Measurements from ENCODE around the gene RPS27. TPM values are rescaled to one million over a fixed set of nuclear protein-coding genes. Genes with fewer than 3 reads are reported as not detected.
A peak's percentile ranks its signal among the peaks of the same experiment; 100 is the strongest.

The RPS27 gene
- total RNA-seq (1,000 to 10,000 TPM; 1,054 to 4,447 TPM), polyA plus RNA-seq (ENCODE audit: insufficient read length in 2 of 2) (1,000 to 10,000 TPM; 1,570 to 1,672 TPM)
- long read RNA-seq, donor 1, transcript RPS27-201 (4 exons, 359 nt), result major isoform, 144 of 208 reads
- long read RNA-seq, donor 1, transcript RPS27-203 (3 exons, 496 nt), result minor isoform, 5 of 208 reads
- long read RNA-seq, donor 1, transcript RPS27-204 (4 exons, 573 nt), result minor isoform, 37 of 208 reads
- long read RNA-seq, donor 1, partial matches to known transcripts, result 20 of 208 reads
- long read RNA-seq, donor 1, other reads (novel, unspliced or antisense), result 0 of 208 reads
- long read RNA-seq, donor 2, transcript RPS27-203 (3 exons, 496 nt), result minor isoform, 5 of 107 reads
- long read RNA-seq, donor 2, transcript RPS27-201 (4 exons, 359 nt), result major isoform, 77 of 107 reads
- long read RNA-seq, donor 2, transcript RPS27-204 (4 exons, 573 nt), result minor isoform, 17 of 107 reads
- long read RNA-seq, donor 2, partial matches to known transcripts, result 7 of 107 reads
- long read RNA-seq, donor 2, other reads (novel, unspliced or antisense), result 0 of 107 reads
- long read RNA-seq, donor 3, transcript RPS27-204 (4 exons, 573 nt), result minor isoform, 23 of 126 reads
- long read RNA-seq, donor 3, transcript RPS27-201 (4 exons, 359 nt), result major isoform, 95 of 126 reads
- long read RNA-seq, donor 3, partial matches to known transcripts, result 0 of 126 reads
- long read RNA-seq, donor 3, other reads (novel, unspliced or antisense), result 0 of 126 reads
- long read RNA-seq, donor 4, transcript RPS27-203 (3 exons, 496 nt), result minor isoform, 44 of 1,113 reads
- long read RNA-seq, donor 4, transcript RPS27-204 (4 exons, 573 nt), result minor isoform, 77 of 1,113 reads
- long read RNA-seq, donor 4, transcript RPS27-201 (4 exons, 359 nt), result major isoform, 874 of 1,113 reads
- long read RNA-seq, donor 4, transcript RPS27-202 (2 exons, 625 nt), result minor isoform, 14 of 1,113 reads
- long read RNA-seq, donor 4, partial matches to known transcripts, result 70 of 1,113 reads
- long read RNA-seq, donor 4, other reads (novel, unspliced or antisense), result 26 of 1,113 reads

DNA sequence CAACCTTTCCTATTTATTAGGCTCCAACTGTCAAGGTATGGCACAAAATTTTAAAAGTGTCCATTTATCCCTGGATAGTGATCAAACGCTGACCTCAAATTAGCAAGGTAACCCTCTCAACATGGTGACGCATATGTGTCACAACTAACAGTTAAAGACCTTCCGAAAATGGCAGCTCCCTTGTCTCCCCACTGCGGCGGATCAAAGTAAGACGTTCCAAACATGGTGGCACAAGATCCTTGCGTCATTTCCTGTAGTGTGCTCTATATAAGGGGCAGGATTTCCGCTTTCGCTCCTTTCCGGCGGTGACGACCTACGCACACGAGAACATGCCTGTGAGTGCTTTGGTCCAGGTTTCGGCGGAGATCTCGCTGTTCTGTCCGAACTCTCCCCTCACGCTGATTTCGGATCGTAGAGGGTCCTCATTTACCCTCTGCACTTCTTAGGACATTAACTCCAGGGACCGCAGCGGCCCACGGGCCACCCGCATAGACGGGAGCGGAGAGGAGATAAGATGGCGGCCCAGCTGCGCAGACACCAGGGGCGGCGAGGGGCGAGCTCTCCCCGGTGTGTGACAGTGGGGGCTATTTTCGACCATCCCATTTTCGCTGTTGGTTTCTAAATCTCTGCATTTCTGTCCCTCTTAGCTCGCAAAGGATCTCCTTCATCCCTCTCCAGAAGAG, at the start of gene RPS27:
TSS of gene RPS27 (plus strand) at position 295 of the 683 bp plus-strand sequence. CDS start at position 330, 35 bp downstream.
- Histone ChIP-seq H3K36me3 (ENCODE audit: control insufficient read depth, insufficient read depth, low read length) (peaks cover 34% of the 10 kb centered on the region), H3K4me3 (ENCODE audit: low read depth, low read length) (peak within 1 kb of the TSS; percentile 98), H3K4me1 (ENCODE audit: control insufficient read depth, insufficient read depth, low read length) (peaks cover 18% of the 10 kb centered on the region), H3K27ac (ENCODE audit: low read depth, low read length) (peak within 1 kb of the TSS; percentile 89), H3K27me3 (ENCODE audit: control insufficient read depth, insufficient read depth, low read length) (no peaks in the 10 kb centered on the region), H3K9me3 (ENCODE audit: control insufficient read depth, insufficient read depth, low read length) (no peaks in the 10 kb centered on the region)
- DNase-seq (ENCODE audit: low read depth in 4 of 6, low spot score in 6 of 6), result peak; percentile 94 to 99 (median 96)
- WGBS (ENCODE audit: insufficient coverage), result 0% methylated on average over 31 of the region's 36 CpGs

DNA sequence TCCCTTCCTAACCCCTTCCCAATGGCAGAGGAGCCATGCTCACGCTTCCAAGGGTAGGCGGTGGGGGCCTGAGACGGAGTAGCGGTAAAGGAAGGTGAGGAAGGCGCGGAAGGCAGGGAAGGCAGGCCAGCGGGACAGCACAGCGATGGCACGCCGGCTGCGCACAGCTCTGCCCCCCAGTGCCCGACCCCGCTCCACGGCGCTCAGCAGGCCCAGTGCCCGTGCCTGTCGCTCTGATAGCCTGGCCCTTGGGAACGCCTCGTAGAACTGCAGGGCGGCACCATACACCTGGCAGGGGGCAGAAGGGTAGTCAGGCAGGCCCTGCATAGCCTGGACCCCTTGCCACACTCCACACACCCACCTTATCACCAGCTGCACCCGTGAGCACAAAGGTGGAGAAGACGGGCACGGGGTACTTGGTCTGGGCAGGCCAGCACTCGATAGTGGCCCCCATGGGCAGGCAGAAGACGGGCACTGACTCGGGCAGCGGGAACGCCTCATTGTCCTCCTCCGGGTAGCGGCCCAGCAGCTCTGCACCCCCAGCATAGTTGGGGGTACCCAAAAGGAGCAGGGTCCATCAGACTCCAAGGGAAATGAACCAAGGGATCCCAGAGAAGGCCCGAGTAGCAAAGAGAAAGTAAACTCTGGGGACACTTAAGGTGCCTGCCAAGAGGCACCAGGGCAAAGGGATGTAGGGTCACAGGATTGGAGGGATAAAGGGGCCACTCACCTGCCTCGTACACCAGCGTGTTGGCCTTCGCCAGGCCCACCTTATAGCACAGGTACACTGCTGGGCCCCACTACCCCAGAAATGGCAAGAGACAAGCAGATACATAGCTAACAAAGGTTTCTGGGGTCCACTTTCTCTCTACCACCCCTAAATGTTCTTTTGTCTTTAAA, 48.5 kb upstream of the RPS27 start:
- Histone ChIP-seq H3K9me3 (ENCODE audit: control insufficient read depth, insufficient read depth, low read length) (no peaks in the 10 kb centered on the region), H3K4me3 (ENCODE audit: low read depth, low read length) (no peak overlapping the region), H3K36me3 (ENCODE audit: control insufficient read depth, insufficient read depth, low read length) (peaks cover 68% of the 10 kb centered on the region), H3K27me3 (ENCODE audit: control insufficient read depth, insufficient read depth, low read length) (no peaks in the 10 kb centered on the region), H3K27ac (ENCODE audit: low read depth, low read length) (no peak overlapping the region), H3K4me1 (ENCODE audit: control insufficient read depth, insufficient read depth, low read length) (peaks cover 20% of the 10 kb centered on the region)
- no peak for DNase-seq (ENCODE audit: low read depth in 4 of 6, low spot score in 6 of 6)
- WGBS (ENCODE audit: insufficient coverage), result 98% methylated on average over 34 of the region's 34 CpGs

DNA sequence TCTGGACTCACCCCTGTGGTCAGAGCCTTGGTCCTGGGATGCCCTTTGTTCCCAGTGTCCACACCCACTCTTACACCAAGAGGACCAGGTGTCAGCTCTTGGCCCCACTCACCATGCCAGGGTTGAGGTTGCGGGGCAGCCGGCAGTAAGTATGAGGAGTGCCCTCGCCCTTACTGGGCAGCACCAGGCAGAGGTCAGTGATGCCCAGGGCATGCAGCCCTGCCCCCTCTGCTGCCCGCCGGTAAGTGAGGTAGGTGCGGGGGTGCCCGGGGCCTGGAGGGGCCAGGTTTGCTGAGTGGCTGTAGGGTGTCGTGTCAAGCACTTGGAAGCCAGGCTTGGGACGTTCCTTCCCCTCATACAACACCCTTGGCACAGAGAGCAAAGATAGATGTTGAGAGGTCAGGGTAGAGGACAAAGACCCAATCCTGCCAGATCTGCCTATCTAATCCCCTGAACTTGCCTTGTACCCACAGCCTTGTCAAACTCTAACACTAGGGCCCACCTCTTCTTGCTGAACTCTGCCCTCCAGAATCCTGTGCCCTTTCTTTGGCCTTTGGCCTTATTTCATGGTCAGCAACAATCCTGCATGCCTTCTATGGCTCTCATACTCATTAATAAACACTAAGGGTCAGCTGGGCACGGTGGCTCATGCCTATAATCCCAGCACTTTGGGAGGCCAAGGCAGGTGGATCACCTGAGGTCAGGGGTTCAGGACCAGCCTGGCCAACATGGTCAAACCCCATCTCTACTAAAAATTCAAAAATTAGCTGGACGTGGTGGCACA, 47.6 kb upstream of the RPS27 start:
- no peak overlapping the region for H3K27ac ChIP-seq (ENCODE audit: low read depth, low read length)
- DNase-seq (ENCODE audit: low read depth in 4 of 6, low spot score in 6 of 6), result no peak
- H3K4me3 ChIP-seq (ENCODE audit: low read depth, low read length), result no peak overlapping the region
- no peaks in the 10 kb centered on the region for H3K27me3 ChIP-seq (ENCODE audit: control insufficient read depth, insufficient read depth, low read length)
- WGBS (ENCODE audit: insufficient coverage), result 100% methylated on average over 5 of the region's 11 CpGs
- peaks cover 67% of the 10 kb centered on the region for H3K36me3 ChIP-seq (ENCODE audit: control insufficient read depth, insufficient read depth, low read length)
- H3K4me1 ChIP-seq (ENCODE audit: control insufficient read depth, insufficient read depth, low read length), result peaks cover 20% of the 10 kb centered on the region
- no peaks in the 10 kb centered on the region for H3K9me3 ChIP-seq (ENCODE audit: control insufficient read depth, insufficient read depth, low read length)

- no peak overlapping the region for H3K27ac ChIP-seq (ENCODE audit: low read depth, low read length)
- no peak for DNase-seq (ENCODE audit: low read depth in 4 of 6, low spot score in 6 of 6)
- no peaks in the 10 kb centered on the region for H3K27me3 ChIP-seq (ENCODE audit: control insufficient read depth, insufficient read depth, low read length)
- H3K36me3 ChIP-seq (ENCODE audit: control insufficient read depth, insufficient read depth, low read length), result peaks cover 70% of the 10 kb centered on the region
- no peaks in the 10 kb centered on the region for H3K9me3 ChIP-seq (ENCODE audit: control insufficient read depth, insufficient read depth, low read length)
- peaks cover 20% of the 10 kb centered on the region for H3K4me1 ChIP-seq (ENCODE audit: control insufficient read depth, insufficient read depth, low read length)
- no peak overlapping the region for H3K4me3 ChIP-seq (ENCODE audit: low read depth, low read length)
- 76% methylated on average over 7 of the region's 15 CpGs for WGBS (ENCODE audit: insufficient coverage)
Measured at GRCh38 chr1:153944005-153944826, 46.3 kb upstream of the RPS27 start.

DNA sequence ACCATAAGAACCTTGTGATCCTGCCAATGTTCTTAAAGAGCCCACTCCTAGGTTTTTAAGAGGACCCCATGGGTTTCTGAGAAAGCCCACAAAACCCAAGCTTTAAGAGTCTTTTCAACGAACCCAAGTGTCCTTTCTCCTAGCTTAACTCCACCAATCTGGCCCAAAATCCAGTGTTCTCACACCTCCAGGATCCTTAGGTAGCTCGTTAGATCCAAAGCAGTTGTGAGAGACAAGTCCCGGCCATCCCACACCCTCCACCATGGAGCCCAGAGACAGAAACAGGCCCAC, 45.8 kb upstream of the RPS27 start:
- 85% methylated on average over 2 of the region's 3 CpGs for WGBS (ENCODE audit: insufficient coverage)
- Histone ChIP-seq H3K27ac (ENCODE audit: low read depth, low read length) (peak overlapping the region; percentile 82), H3K36me3 (ENCODE audit: control insufficient read depth, insufficient read depth, low read length) (peaks cover 65% of the 10 kb centered on the region), H3K9me3 (ENCODE audit: control insufficient read depth, insufficient read depth, low read length) (no peaks in the 10 kb centered on the region), H3K27me3 (ENCODE audit: control insufficient read depth, insufficient read depth, low read length) (no peaks in the 10 kb centered on the region), H3K4me1 (ENCODE audit: control insufficient read depth, insufficient read depth, low read length) (peaks cover 20% of the 10 kb centered on the region), H3K4me3 (ENCODE audit: low read depth, low read length) (peak overlapping the region; percentile 63)
- DNase-seq (ENCODE audit: low read depth in 4 of 6, low spot score in 6 of 6), result no peak

GRCh38 chr1:153945131-153945794, 45.3 kb upstream of the RPS27 start:
- H3K9me3 ChIP-seq (ENCODE audit: control insufficient read depth, insufficient read depth, low read length), result no peaks in the 10 kb centered on the region
- no peak for DNase-seq (ENCODE audit: low read depth in 4 of 6, low spot score in 6 of 6)
- peak overlapping the region; percentile 63 for H3K4me3 ChIP-seq (ENCODE audit: low read depth, low read length)
- peaks cover 62% of the 10 kb centered on the region for H3K36me3 ChIP-seq (ENCODE audit: control insufficient read depth, insufficient read depth, low read length)
- 48% methylated on average over 11 of the region's 12 CpGs for WGBS (ENCODE audit: insufficient coverage)
- H3K4me1 ChIP-seq (ENCODE audit: control insufficient read depth, insufficient read depth, low read length), result peaks cover 20% of the 10 kb centered on the region
- H3K27me3 ChIP-seq (ENCODE audit: control insufficient read depth, insufficient read depth, low read length), result no peaks in the 10 kb centered on the region
- H3K27ac ChIP-seq (ENCODE audit: low read depth, low read length), result peak overlapping the region; percentile 82

GRCh38 chr1:153945795-153946621, 44.6 kb upstream of the RPS27 start:
- Histone ChIP-seq H3K36me3 (ENCODE audit: control insufficient read depth, insufficient read depth, low read length) (peaks cover 61% of the 10 kb centered on the region), H3K9me3 (ENCODE audit: control insufficient read depth, insufficient read depth, low read length) (no peaks in the 10 kb centered on the region), H3K4me3 (ENCODE audit: low read depth, low read length) (peak overlapping the region; percentile 63), H3K27me3 (ENCODE audit: control insufficient read depth, insufficient read depth, low read length) (no peaks in the 10 kb centered on the region), H3K27ac (ENCODE audit: low read depth, low read length) (peak overlapping the region; percentile 82), H3K4me1 (ENCODE audit: control insufficient read depth, insufficient read depth, low read length) (peaks cover 20% of the 10 kb centered on the region)
- DNase-seq (ENCODE audit: low read depth in 4 of 6, low spot score in 6 of 6), result peak in 2 of 6 donors; percentile 70 to 74
- WGBS (ENCODE audit: insufficient coverage), result under 1% methylated on average over 95 of the region's 95 CpGs
